IPS-18a (cell line): Measurements from ENCODE around the gene KRT3.

Experiments
- H3K27ac ChIP-seq: one replicate; pipeline ENCODE4 v1.5.1; 2013; ENCODE audit warnings: low read length
- H3K27me3 ChIP-seq: one replicate; pipeline ENCODE4 v1.6.1; 2013; ENCODE audit warnings: mild to moderate bottlenecking, low read length; ENCODE audit not compliant: control insufficient read depth, insufficient read depth
- H3K36me3 ChIP-seq: one replicate; pipeline ENCODE4 v1.6.1; 2013; ENCODE audit warnings: low read depth, low read length; ENCODE audit not compliant: control insufficient read depth
- H3K4me1 ChIP-seq: one replicate; pipeline ENCODE4 v1.6.1; 2013; ENCODE audit warnings: low read depth, low read length; ENCODE audit not compliant: control insufficient read depth
- H3K4me3 ChIP-seq: one replicate; pipeline ENCODE4 v1.5.1; 2013; ENCODE audit warnings: low read length
- H3K9ac ChIP-seq: one replicate; pipeline ENCODE4 v1.6.1; 2013; ENCODE audit warnings: mild to moderate bottlenecking, low read length, moderate library complexity
- H3K9me3 ChIP-seq: one replicate; pipeline ENCODE4 v1.6.1; 2013; ENCODE audit warnings: low read depth, low read length; ENCODE audit not compliant: control insufficient read depth

Gene KRT3

GRCh38 chr12:52744493-52745156 is 51.3 kb downstream of the KRT3 start:
- Histone ChIP-seq H3K27me3 (no peaks in the 10 kb centered on the region), H3K9me3 (no peaks in the 10 kb centered on the region), H3K4me3 (no peak overlapping the region), H3K36me3 (no peaks in the 10 kb centered on the region), H3K27ac (no peak overlapping the region), H3K4me1 (no peaks in the 10 kb centered on the region), H3K9ac (no peak overlapping the region)

- Histone ChIP-seq H3K4me3 (no peak overlapping the region), H3K27ac (no peak overlapping the region), H3K36me3 (no peaks in the 10 kb centered on the region), H3K9ac (no peak overlapping the region), H3K27me3 (no peaks in the 10 kb centered on the region), H3K9me3 (no peaks in the 10 kb centered on the region), H3K4me1 (no peaks in the 10 kb centered on the region)
Observed at GRCh38 chr12:52742822-52743457, 53.0 kb downstream of the KRT3 start.

- Histone ChIP-seq H3K36me3 (no peaks in the 10 kb centered on the region), H3K27me3 (no peaks in the 10 kb centered on the region), H3K4me3 (no peak overlapping the region), H3K27ac (no peak overlapping the region), H3K9me3 (no peaks in the 10 kb centered on the region), H3K4me1 (no peaks in the 10 kb centered on the region), H3K9ac (no peak overlapping the region)
Observed at GRCh38 chr12:52742196-52742580, 53.7 kb downstream of the KRT3 start.

GRCh38 chr12:52741375-52742195 is 54.3 kb downstream of the KRT3 start:
- H3K36me3 ChIP-seq: no peaks in the 10 kb centered on the region
- H3K27ac ChIP-seq: no peak overlapping the region
- no peak overlapping the region for H3K4me3 ChIP-seq
- no peak overlapping the region for H3K9ac ChIP-seq
- H3K27me3 ChIP-seq: no peaks in the 10 kb centered on the region
- no peaks in the 10 kb centered on the region for H3K9me3 ChIP-seq
- no peaks in the 10 kb centered on the region for H3K4me1 ChIP-seq

GRCh38 chr12:52740584-52740983 is 55.3 kb downstream of the KRT3 start:
- Histone ChIP-seq H3K27ac (no peak overlapping the region), H3K4me3 (no peak overlapping the region), H3K27me3 (no peaks in the 10 kb centered on the region), H3K9ac (no peak overlapping the region), H3K4me1 (no peaks in the 10 kb centered on the region), H3K9me3 (no peaks in the 10 kb centered on the region), H3K36me3 (no peaks in the 10 kb centered on the region)

- Histone ChIP-seq H3K27ac (no peak overlapping the region), H3K9me3 (no peaks in the 10 kb centered on the region), H3K4me1 (no peaks in the 10 kb centered on the region), H3K27me3 (no peaks in the 10 kb centered on the region), H3K4me3 (no peak overlapping the region), H3K36me3 (no peaks in the 10 kb centered on the region), H3K9ac (no peak overlapping the region)
Observed at GRCh38 chr12:52739963-52740362, 56.0 kb downstream of the KRT3 start.
